Activated CD8-positive, alpha-beta memory T cell treated with anti-CD3 and anti-CD28 coated beads for 36 hours (primary cell): Measurements from ENCODE around the gene NAA16. TPM values are rescaled to one million over a fixed set of nuclear protein-coding genes. Genes with fewer than 3 reads are reported as not detected.
"Not testable (repeated sequence)": the region's sequence is repeated elsewhere in the genome, so short reads cannot be mapped to it uniquely, and the experiment has no call there.

Source experiments
- CTCF ChIA-PET: fragments of 350-600 bp; sonication (Branson Sonifier 250); formaldehyde crosslinking; loops from one replicate; lab custom pipeline; 2021; ENCODE audit warnings: antibody characterized with exemption; lab: Charles Lee
- POLR2A ChIA-PET: fragments of 350-600 bp; sonication (Branson Sonifier 250); formaldehyde crosslinking; loops from one replicate; lab custom pipeline; 2021; ENCODE audit warnings: antibody characterized with exemption; lab: Charles Lee
- total RNA-seq, 2 experiments: library from RNA; stranded (reverse); gene quantifications; one replicate each; pipeline ENCODE4 v1.2.3, GENCODE V29; 2021

The NAA16 gene
- total RNA-seq, 2 experiments from 2014 or later = 21.5 to 21.7 TPM

GRCh38 chr13:41398494-41399170 is 87.6 kb downstream of the NAA16 start:
- ChIA-PET POLR2A (no interaction called here), CTCF (no interaction called here)

DNA sequence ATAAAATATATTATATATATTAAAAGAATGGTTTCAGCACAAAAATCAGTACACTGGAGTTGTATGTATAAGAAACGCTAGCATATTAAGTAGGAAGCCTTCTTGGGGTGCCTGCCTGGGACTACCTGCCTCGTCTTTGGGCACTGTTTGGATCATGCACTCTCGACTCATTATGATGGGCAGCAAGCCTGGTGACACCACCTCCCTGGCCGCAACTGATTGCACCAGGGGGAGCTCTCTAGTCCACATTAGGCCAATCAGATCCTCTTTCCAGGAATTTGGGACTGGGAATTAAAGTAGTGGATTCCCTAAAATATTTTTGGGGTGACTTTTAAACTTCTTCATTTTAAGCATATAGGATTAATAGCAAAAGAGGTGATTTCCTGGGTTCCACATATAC is 90.3 kb downstream of the NAA16 start:
- ChIA-PET POLR2A (no interaction called here), CTCF (no interaction called here)

GRCh38 chr13:41402691-41403511 is 91.8 kb downstream of the NAA16 start:
- CTCF ChIA-PET = no interaction called here
- POLR2A ChIA-PET = no interaction called here

GRCh38 chr13:41403983-41404382 is 92.9 kb downstream of the NAA16 start:
- POLR2A ChIA-PET = no interaction called here
- CTCF ChIA-PET = no interaction called here

DNA sequence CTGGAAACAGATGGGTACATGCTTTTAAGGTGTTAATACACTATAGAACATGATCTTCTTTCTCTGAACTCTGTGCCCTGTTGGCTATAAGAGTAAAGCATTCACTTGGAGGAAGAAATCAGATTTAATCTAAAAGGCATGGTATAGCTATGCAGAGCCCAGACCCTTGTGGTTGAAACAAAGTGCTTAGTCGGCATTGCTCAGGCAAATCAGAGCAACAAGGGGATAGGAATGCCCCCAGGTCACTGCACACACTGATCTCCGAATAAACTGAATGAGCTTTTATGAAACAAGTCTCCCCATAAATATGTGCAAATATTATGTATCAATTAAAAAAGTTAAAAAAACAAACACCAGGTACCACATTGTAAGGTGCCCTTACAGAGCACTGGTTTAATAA is 94.3 kb downstream of the NAA16 start:
- ChIA-PET CTCF (no interaction called here), POLR2A (no interaction called here)

- POLR2A ChIA-PET = no interaction called here
- CTCF ChIA-PET = no interaction called here
Observed at GRCh38 chr13:41407380-41407779, 96.3 kb downstream of the NAA16 start.

GRCh38 chr13:41408121-41408520 is 97.1 kb downstream of the NAA16 start:
- CTCF ChIA-PET = no interaction called here

DNA sequence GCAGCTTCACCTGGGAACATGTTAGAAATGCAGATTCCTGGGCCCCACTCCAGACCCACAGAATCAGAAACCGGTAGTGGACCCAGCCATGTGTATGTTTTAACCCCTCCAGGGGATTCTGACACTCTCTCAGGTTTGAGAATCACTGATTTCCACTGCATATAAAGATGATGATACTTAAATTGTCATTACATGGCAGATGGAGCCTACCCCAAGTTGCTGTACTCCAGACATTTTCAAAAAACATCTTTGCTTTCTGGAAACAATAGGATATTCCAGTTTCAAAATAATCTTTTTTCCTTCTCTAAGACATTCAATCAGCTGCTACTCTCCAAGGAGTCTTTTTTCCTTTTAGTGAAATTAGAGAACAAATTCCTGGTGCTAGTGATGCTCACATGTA is 97.7 kb downstream of the NAA16 start:
- CTCF ChIA-PET = no interaction called here
- POLR2A ChIA-PET = no interaction called here

More at GRCh38 chr13:41408121-41408520, 97.1 kb downstream of the NAA16 start:
- POLR2A ChIA-PET = no interaction called here

GRCh38 chr13:41409611-41410010 is 98.5 kb downstream of the NAA16 start:
- ChIA-PET POLR2A (no interaction called here), CTCF (no interaction called here)

DNA sequence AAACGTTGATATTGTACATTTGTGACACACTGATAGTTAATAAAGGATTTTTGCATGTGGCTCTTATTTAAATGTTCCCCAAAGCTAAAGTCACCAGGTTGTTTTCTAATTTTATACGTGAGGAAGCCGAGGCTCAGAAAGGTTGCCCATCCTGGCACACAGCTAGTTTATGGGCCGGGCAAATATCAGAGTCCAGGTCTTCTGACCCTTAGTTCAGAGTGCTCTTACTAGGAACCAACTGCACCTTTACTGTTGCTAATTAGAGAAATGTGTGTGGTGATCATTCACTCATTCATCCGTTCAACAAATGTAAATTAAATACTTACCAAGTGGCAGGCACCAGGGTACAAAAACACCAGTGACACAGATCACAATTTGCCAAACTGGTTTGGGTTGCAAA is 100.0 kb downstream of the NAA16 start:
- POLR2A ChIA-PET = no interaction called here
- CTCF ChIA-PET = no interaction called here

DNA sequence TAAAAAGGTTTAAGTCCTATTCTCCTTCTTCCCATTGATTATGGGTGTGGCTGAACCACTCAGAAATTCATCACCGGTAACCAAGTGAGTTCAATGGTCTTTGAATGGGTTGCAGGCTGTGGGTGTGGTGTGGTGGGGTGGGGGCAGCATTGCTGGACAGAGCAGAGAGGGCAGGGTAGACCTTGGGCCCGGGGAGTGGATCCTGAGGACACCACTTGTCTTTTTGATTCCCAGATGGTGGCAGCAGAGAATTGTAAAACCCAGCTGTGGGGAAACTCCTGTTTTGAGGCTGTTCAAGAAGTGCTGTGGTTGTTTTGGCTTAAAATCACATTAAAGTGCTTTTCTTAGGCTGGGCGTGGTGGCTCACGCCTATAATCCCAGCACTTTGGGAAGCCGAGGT is 100.5 kb downstream of the NAA16 start:
- POLR2A ChIA-PET = no interaction called here
- CTCF ChIA-PET = no interaction called here

DNA sequence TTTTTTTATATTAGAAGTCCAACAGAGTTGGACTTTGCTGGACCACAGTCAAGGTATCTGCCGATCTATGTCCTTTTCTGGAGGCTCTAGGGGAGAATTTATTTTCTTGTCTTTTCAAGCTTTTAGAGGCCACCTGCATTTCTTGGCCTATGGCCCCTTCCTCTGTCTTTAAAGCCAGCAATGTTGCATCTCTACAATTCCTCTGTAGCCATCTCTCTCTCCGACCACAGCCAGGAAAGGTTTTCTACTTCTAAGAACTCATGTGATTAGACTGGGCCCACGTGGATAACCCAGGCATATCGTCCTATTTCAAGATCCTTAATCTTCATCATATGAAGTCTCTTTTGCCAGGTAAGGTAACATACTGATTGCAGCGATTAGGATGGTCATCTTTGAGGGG is 102.8 kb downstream of the NAA16 start:
- ChIA-PET CTCF (no interaction called here), POLR2A (no interaction called here)

GRCh38 chr13:41416276-41416675 is 105.2 kb downstream of the NAA16 start:
- CTCF ChIA-PET = no interaction called here
- POLR2A ChIA-PET = no interaction called here

DNA sequence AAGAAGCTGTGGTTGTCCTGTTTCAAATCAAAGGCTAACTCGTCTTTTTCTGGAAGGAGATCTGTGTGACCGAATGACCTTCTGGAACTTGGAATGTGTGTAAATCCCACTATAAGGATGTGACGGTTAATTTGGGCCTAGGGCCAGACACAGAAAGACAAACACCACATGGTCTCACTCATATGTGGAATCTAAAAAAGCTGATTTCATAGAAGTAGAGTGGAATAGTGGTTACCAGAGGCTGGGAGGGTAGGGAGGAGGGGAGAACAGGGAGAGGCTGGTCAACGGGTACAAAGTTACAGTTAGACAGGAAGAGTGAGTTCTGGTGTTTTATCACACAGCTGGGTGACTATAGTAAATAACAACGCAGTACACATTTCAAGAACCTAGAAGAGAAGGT is 107.0 kb downstream of the NAA16 start:
- ChIA-PET CTCF (no interaction called here), POLR2A (no interaction called here)

GRCh38 chr13:41418731-41419130 is 107.7 kb downstream of the NAA16 start:
- POLR2A ChIA-PET = no interaction called here
- CTCF ChIA-PET = no interaction called here

DNA sequence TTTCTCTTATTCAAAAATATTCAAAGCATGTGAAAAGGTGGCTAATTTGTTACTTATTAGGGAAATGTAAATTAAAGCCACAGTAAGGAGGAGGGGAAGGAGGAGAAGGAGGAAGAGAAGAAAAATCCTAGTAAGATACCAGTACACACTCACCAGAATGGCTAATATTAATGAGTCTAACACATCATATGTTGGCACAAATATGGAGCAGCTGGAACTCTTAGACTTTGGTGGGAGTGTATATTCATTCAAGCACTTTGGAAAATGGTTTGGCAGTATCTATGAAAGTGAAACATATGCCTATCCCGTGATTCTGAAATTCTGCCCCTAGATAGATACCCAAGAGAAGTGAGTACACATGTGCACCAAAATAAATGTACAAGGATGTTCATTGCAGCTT is 108.1 kb downstream of the NAA16 start:
- POLR2A ChIA-PET = no interaction called here
- CTCF ChIA-PET = no interaction called here

DNA sequence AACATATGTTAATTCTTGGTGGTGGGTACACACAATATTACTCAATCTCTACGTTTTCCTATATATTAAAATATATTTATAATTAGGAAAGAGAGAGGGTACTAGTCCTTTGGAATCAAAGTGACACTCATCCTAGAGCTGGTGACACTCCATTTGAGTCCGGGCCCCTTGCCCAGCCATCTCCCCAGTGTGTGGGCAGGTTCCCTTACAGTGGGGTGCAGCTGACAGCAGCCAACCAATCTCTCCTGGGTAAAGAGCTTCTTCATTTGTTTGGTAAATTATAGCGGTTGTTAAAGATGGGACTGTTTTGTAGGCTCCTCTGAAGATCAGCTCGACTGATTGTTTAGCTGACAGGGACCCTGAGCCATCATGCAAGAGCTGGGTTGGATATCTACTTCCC is 109.1 kb downstream of the NAA16 start:
- ChIA-PET POLR2A (no interaction called here), CTCF (interaction anchor here (1.0 kb wide), 1 partner anchor 945 kb away, joined by 3 read pairs; no protein-coding TSS in a partner anchor)

DNA sequence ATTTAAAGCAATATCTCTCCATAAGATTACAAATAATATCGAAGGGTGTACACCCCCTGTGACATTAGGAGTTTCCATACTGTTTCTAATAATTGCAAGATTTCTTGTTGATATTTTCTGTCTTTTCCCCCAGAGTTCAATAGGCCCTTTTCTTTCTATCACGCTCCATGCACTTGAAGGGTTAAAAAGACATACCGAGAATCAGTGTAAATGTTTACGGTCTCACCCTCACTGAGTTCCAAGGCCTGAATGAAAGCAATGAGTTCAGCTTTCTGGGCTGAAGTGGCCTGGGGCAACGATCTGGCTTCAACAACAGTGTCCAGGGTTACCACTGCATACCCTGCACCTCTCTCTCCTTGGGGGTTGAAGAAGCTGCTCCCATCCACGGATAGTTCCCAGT is 110.3 kb downstream of the NAA16 start:
- CTCF ChIA-PET, POLR2A ChIA-PET: not testable (repeated sequence)

GRCh38 chr13:41421983-41422382 is 110.9 kb downstream of the NAA16 start:
- POLR2A ChIA-PET, CTCF ChIA-PET: not testable (repeated sequence)

DNA sequence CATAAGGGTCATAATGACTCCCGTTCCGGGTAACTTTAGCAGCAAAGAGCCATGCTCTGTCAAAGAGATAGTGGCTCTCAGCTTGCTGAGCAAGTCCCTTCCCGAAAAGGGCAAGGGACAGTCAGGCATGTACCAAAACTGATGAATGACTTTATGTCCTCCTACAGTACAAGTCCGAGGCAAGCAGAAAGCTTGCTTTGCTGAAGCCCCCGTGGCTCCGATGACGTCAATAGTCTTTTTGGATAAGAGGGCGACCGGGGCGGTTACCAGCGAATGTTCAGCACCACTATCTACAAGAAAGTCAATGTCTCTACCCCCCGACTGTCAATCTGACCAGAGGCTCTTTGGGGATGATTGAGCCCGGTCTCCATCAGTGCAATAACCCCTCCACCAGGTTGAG is 112.2 kb downstream of the NAA16 start:
- POLR2A ChIA-PET = not testable (repeated sequence)
- CTCF ChIA-PET = interaction anchor here (1.2 kb wide), 1 partner anchor 43 kb away, joined by 3 read pairs; no protein-coding TSS in a partner anchor

DNA sequence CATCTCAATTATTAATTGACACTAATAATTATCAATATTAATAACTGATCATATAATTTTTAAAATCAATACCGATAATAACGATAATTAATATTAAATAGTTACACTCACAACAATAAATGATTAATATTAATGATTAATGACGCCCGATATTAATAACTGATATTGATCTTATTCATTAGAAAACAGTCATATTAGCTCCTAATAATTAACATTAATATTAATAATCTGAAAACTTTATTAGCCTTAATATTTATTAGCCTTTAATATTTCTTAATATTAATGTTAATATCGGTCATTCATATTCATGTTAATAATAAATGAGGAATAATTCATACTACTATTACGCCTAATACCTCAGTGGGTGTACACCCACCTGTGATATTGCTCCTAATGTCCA is 113.6 kb downstream of the NAA16 start:
- CTCF ChIA-PET, POLR2A ChIA-PET: not testable (repeated sequence)
